GM18499 (cell line): ENCODE results near the gene CALU.
A peak's percentile ranks its signal among the peaks of the same experiment; 100 is the strongest.

Experiments
- ATAC-seq: cut with Tn5 transposase; IDR thresholded peaks from one replicate; pipeline ENCODE4 v1.9.1; 2021; ENCODE audit warnings: moderate number of reproducible peaks; ENCODE audit not compliant: insufficient read depth, unreplicated experiment

The CALU gene

DNA sequence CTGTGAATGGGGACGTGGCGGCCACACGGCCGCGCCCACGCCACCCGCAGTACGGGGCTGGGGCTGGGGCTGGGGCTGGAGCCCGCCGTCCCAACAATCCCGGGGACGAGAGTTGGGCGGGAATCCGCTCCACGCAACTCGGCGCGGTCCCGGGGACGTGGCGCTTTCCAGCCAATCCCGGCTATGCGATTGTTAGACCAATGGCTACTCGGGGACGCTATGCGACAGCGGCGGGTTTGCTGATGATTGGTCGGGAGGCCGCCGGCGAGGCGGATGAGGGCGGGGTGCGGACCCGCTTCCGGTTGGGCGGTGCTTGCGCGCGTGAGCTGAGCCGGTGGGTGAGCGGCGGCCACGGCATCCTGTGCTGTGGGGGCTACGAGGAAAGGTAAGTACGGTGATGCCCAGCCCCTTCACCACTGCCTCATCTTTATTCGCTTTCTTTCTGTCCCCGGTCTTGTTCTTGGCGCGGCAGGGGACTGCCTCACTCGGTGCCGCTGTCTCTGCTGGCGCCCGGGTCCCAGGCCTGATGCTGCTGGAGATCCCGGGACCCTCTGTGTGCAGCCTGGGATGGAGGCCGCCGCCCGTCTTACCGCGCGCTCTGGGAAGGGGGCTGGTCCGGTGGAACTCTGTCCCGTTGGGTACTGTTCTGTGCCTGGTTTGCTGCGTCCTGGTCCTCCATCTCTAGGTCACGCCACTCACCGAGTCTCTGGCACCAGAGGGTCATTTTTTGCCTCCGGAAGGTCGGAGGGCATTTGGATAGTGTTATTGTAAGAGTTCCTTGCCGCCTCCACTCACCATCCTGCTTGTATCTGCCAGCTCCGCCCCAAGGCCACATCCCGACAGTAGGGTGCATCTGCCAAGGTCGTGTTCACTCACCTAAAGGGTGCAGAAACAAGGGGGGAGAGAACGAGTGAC, at the start of gene CALU:
CALU (plus strand) TSS at position 312 of the 915 bp plus-strand sequence. CDS start 9,225 bp downstream, outside the sequence.
- peak; percentile 92 for ATAC-seq

DNA sequence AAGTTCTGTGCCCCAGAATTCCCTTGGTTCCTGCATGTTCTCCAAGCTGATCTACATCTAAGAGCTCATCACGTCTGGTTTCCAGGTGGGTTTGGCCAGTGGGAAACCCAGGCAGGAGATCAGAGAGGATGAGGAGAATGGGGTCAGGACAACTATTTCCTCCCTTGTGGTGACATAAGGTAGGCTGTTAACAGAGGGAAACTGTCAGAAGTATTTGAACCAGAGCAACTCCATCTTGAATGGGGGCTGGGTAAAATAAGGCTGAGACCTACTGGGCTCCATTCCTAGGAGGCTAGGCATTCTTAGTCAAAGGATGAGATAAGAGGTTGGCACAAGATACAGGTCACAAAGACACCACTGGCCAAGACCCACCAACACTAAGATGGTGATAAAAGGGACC, 47.9 kb upstream of the CALU start:
- ATAC-seq, result no peak

DNA sequence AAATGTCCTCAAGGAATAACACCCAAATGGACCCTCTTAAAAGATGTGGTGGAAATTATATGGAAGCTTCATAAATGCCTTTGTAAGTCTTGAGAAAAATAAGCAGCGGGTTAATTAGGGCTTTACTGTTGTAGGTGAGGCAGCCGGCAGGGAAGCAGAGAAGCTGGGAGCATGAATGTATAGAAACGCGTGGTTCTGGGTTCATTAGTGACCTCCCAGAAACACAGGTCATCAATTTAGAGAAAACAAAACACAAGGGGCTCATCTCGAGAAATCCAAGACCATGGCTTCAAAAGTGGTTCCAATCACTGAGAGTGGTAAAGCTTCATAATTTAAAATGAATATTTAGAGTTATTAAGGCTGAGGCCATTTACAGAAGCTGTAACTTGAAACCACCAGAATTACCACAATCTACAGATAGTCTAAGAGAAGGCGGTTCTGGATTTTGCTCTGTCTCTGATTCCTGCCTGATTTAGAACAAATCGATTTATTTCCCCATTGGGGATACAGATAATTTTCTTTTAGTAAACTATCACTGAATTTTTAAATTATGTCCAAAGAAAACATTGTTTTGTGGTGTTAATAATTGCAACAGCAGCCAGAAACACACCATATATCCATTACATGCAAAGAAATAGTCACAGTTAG, 46.4 kb upstream of the CALU start:
- ATAC-seq, result no peak

DNA sequence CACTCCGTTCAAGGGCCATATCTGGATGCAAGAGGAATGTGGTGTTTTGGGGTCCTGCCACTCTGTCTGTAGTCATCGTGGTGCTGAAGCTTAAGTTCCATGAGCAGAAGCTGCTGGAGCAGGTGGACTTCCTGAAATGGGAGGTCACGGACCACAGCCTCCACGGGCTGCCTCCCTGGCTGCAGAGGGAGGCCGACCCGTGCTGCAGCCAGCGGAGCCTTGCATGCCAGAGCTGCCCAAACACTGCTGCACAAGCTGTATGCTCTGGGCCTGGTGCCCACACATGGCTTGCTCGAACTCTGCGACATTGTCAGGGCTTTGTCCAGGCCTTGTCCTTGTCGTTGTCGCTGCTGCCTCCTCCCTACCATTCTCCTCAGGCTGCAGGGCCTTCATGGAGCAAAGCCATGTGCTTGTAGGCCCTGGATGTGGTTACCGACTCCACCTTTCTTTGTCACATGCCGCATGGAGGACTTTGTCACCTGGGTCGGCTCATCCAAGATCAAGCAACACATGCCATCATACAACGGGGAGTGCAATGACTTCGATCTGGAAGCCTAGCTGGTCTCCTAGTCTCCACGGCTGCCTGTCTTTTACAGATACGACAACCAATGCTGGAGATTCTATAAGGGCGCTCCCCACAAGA, 45.7 kb upstream of the CALU start:
- ATAC-seq, result no peak

DNA sequence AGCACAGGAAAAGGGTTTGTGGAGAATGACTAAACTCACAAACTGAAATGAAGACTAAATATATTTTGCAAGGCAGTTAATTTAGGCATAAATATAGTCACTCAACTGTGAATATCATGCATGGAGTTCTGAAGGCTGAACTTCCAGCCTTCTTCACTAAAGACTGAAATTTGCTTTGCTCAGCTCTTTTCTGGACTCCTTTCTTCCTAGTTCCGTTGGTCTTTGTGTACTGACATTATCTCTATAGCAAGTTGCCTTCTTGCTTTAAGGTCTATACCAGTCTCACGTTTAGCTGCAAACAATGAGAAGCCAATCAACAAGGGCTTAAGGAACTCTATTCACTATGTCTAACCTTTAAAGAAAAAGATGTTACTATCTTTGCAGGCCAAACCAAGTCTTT, 44.4 kb upstream of the CALU start:
- no peak for ATAC-seq

DNA sequence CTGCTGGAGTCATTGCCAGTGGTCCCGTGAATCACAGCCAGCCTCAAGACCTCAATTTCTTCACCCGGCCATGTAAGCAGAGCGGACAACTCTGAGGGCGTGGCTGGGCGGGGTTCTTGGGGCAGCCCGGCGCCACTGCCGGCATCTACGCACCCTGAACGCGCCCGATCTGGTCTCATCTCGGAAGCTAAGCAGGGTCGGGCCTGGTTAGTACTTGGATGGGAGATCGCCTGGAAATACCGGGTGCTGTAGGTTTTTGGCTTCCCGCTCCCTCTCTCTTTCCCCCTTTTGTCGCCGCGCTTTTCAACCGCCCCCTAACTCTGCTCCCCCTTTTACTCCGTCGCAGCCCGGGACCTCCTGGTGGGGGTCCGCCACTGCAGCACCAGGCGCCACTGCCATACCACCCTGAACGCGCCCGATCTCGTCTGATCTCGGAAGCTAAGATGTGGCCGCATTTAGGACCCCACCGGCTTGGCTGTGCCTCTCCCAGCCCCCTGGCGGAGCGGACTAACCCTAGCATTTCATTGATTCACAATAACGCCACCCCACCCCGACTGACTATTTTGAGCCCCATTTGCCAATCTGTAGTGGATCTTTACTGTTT, 41.8 kb upstream of the CALU start:
- no peak for ATAC-seq

DNA sequence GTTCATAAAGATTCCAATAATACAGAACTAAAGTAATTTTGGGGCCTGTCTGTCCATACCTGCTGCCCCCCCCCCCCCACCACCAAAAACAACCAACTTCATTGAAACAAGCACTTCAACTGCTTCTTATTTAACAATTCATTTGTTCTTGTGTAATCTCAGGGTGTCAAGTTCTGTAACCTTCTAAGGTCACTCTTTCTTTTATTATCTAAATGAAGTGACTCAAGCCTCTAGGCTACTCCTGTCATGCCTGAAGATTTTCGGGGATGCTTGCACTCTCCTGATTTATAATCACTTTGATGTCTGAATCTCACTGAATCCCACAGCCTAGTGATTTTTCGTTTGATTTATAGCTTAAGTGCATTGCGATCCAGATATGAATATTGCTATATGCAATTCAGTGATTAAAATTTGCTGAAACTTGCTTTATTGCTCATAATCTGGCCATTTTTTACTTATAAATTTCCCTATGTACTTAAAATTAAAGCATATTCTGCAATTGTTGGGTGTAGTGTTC, 39.9 kb upstream of the CALU start:
- no peak for ATAC-seq

DNA sequence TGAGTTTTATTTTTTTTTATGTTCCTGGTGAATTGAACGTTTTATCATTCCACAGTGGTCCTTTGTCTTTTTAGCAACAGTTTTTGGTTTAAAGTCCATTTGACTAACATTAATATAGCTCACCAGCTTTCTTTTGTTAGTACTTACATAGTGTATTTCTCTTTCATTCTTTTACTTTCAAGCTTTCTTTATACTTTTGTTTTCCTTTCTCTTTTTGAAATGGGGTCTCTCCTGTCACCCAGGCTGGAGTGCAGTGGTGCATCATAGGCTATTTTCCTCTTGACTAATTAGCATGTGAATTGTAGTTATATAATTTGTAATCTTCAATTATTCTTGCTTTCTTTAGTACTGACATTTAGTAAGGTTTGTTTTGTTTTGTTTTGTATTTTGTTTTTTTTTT, 39.3 kb upstream of the CALU start:
- ATAC-seq, result no peak

DNA sequence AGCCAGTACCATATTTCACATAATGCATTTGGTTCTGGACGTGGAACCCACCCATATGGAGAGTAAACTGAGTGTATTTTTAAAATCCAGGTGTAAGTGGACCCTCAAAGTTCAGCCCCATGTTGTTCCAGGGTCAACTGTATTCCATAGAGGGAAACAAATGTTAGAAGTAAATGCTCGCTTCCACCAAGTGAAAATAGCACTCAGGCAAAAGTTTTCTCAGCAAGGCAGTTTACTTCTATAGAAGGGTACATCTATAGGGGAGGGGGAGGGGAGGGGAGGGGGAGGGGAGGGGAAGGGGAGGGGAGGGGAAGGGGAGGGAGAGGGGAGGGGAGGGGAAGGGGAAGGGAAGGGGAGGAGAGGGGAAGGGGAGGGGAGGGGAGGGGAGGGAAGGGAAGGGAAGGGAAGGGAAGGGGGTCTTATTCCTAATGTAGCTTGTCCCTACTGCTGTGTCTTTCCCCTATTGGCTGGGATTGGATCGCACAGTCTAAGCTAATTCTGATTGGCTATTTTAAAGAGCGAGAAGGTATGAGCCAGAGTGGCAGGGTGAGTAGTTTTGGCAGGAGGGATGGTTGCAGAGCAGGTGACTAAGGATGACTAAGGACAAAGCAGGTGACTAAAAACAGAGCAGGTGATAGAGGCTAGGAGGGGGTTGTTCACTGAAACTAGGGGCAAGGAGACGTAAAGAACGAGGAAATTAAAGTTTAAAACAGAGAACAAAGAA, 37.9 kb upstream of the CALU start:
- ATAC-seq, result no peak

DNA sequence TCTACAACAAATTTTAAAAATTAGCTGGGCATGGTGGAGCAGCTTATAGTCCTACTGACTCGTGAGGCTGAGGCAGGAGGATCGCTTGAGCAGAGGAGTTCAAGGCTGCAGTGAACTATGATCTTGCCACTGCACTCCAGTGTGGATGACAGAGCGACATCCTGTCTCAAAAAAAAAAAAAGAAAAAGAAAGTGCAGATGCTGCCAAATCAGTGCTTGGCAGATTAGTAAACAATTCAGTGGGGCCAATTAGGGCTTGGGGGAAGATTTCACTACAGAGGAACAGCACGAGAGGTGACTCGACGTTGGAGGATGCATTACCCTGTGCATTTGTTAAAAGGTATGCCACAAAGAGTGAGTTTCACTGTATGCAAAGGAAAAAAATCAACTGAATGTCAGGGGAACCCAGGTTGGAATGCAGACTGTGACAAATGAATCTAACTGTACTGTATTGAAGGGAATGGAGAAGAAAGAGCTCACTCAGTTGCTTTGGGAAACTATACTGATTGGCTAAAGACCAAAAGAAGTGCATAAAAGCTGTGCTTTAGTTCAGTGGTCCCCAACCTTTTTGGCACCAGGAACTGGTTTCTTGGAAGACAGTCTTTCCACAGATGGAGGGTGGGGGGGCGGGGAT, 35.4 kb upstream of the CALU start:
- ATAC-seq, result no peak

DNA sequence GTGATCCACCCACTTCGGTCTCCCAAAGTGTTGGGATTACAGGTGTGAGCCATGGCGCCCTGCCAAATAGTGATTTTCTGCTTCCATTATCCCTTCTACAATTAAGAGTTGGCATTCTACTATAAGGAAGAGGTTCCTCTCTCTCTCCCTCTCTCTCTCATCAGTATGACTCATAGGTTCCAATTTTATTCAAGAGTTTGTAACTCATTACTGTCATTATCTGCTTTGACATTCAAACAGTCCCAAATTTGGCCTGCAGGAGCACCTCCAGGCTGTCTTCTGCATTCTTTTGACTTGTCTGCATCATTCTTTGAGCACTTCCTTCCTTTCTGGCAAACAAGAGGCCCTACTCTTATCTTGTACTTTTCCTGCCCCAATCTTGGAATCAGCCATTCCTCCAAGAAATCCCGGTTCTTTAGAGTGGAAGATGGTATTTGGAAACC, 33.2 kb upstream of the CALU start:
- ATAC-seq, result no peak

DNA sequence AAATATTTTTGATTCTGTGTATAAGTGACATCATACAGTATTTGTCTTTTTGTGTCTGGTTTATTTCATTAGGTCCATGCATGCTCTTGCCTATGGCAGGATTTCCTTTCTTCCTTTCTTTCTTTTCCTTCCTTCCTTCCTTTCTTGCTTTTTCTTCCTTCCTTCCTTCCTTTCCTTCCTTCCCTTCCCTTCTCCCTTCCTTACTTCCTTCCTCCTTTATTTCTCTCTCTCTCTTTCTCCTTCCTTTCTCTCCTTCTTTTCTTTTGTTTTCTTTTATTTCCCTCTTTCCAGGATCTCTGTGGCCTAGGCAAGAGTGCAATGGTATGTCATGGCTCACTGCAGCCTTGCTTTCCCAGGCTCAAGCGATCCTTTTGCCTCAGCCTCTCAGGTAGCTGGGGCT, 31.4 kb upstream of the CALU start:
- ATAC-seq, result no peak

DNA sequence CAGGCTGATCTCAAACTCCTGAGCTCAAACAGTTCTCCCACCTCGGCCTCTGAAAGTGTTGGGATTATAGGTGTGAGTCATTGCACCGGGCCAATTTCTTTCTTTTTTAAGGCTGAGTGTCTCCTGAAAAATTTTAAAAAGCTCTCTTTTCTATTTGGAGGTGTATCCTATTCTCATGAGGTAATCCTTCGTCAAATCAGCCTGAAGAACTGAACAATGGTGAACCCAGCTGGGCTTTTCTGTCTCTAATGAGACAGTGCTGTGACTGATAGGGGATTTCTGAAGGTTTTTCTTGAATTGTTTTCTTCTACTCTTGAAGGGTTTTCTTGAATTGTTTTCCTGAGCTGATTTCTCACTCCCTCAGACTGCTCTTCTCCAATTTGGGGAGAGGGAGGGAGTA, 30.9 kb upstream of the CALU start:
- ATAC-seq, result no peak

DNA sequence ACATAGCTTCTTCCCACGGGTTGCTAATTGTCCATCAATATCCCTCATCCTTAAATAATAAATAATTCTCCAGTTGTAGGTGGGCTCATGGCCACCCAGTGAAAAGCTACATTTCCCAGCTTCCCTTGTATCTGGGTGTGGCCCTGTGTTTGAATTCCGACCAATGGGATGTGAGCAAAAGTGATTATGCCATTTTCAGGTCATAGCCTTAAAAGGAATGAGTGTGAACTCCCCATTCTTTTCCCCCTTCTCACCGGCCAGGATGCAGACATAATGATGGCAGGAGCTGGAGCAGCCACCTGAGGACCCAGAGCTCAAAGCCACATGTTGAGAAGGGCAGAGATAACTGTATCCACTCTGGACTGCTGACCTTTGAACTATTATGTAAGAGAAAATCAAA, 30.3 kb upstream of the CALU start:
- ATAC-seq, result no peak

DNA sequence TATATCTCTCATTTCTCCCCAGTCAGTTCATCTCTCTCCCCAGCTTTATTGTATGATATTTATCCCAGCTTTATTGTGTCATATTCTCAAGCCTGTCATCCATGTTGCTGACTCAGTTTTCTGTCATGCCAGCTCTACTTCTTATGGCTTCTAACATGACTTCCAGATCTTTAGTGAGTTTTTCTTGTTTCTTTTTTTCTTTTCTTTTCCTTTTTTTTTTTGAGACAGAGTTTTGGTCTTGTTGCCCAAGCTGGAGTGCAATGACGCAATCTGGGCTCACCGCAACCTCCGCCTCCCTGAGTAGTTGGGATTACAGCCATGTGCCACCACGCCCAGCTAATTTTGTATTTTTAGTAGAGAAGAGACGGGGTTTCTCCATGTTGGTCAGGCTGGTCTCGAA, 28.7 kb upstream of the CALU start:
- ATAC-seq, result no peak

DNA sequence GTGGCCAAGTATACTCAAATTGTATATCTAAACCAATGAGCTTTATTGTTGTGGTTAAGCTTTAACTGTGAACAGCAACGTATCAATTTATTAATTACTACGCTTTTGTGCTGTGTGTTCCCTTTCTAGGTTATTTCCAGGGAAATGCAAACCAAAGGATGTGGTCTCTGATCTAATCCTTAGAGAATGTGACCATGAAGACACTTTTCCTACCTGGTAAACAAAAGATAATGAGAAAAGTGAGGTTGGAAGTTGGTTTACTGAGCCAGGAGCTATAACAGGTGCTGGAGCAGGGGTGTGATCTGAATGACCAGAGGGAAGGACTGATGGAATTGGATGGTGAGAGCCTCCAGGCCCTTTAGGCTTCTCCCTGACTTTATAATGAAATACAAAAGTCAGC, 25.4 kb upstream of the CALU start:
- ATAC-seq, result no peak

DNA sequence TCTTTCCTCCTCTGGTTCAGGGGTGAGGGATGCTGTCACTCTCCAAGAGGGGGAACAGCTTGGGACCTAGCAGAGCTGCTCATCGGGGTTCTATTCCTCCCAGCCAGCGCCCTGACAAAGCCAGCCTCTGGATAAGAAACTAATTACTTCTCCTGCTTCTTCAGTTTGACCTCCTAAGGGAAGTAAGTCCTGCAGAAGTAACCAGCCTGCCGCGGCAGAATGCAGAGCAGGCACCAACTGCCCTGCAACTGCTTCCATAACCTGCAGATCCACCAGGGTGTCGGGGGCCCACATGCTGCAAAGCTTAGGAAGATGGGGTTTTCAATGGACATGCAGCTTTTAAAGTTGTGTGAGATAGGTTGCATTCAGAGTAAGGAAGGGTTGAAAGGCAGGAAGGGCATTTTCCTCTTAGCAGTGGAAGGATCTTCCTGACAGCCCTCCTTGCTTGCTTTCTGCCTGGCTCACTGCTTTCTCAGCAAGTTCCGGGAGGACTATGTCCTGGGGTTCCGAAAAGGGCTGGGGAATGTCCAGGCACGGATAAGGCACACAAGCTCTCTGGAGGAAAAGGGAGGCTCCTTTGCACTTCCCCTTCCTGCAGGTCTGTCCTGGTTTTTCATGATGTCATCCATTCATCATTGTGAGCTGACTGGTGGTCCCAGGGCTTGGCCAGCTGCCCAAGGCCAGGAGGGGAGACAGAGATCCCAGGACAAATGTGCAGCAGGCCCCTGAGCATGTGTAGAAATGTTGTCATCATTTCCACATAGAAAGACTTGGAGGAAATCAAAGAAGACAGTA, 24.3 kb upstream of the CALU start:
- no peak for ATAC-seq

DNA sequence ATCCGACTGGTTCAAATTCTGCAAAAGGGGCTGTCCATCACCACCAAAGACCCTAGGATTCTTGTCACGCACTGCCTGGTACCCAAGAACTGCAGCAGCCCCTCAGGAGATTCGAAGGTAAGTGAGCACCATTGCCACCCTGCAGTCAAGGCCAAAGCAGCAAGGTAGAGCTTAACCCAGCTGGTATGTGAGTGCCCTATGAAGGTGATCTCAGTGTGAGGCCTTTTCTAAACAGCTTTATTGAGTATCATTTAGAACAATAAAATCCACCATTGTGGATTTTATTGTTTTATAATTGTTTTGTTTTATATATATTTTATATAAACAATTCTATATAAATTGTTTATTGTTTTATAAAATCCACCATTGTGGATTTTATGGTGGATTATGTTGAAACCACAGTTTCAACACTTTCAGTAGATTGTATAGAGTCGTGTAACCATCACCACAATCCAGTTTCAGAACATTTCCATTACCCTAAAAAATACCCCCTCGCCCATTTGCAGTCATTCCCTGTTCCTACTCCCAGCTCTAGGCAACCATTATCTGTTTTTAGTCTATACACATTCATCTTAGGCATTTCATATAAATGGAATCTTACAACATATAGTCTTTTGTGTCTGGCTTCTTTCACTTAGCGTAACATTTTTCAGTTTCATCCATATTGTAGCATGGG, 20.1 kb upstream of the CALU start:
- no peak for ATAC-seq
